Measurements from ENCODE around the gene PPIA. TPM values are rescaled to one million over a fixed set of nuclear protein-coding genes. Genes with fewer than 3 reads are reported as not detected.
"Not testable (repeated sequence)": the region's sequence is repeated elsewhere in the genome, so short reads cannot be mapped to it uniquely, and the experiment has no call there.

The PPIA gene
- total and polyA plus RNA-seq, 4 donors = 1,416 to 5,113 (median 2,465) TPM

DNA sequence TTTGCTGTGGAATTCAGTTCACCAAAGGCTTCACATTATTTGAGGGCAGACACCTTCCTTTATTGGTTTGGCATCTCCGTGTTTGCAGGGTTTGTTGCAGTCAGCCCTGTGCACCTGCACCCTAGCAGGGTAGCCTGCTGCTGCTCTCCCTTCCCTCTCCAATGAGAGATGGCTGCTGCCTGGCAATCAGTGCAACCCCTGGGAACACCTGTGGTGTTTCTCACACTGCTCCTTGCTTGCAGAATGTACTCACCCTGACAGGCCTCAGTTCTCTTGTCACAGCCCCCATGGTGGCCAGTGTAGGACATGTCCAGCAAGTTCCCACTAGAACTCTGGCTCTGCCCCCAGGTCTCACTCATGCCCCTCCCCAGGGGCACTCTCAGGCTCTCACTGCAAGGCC is 12.1 kb upstream of the PPIA start:
- H3K36me3 ChIP-seq (ENCODE audit: control insufficient read depth in 4 of 4, insufficient read depth in 4 of 4, low read length in 4 of 4) = no peaks in the 10 kb centered on the region
- no peak overlapping the region for H3K9ac ChIP-seq (ENCODE audit: insufficient read depth in 1 of 2, low read length in 2 of 2)
- ATAC-seq (ENCODE audit: insufficient read depth, low FRiP score) (no peak), DNase-seq (no peak)
- H3K9me3 ChIP-seq (ENCODE audit: control insufficient read depth in 4 of 4, insufficient read depth in 3 of 4, low read length in 3 of 4) = peaks cover 0 to 6% (median 3%) of the 10 kb centered on the region in 4 donors
- 88 to 96% methylated on average over 1 of the region's 1 CpG for WGBS, 2 donors
- no peak overlapping the region for H3K27ac ChIP-seq (ENCODE audit: low read depth in 1 of 2, low read length in 1 of 2)
- TF ChIP-seq, protein P1, sequence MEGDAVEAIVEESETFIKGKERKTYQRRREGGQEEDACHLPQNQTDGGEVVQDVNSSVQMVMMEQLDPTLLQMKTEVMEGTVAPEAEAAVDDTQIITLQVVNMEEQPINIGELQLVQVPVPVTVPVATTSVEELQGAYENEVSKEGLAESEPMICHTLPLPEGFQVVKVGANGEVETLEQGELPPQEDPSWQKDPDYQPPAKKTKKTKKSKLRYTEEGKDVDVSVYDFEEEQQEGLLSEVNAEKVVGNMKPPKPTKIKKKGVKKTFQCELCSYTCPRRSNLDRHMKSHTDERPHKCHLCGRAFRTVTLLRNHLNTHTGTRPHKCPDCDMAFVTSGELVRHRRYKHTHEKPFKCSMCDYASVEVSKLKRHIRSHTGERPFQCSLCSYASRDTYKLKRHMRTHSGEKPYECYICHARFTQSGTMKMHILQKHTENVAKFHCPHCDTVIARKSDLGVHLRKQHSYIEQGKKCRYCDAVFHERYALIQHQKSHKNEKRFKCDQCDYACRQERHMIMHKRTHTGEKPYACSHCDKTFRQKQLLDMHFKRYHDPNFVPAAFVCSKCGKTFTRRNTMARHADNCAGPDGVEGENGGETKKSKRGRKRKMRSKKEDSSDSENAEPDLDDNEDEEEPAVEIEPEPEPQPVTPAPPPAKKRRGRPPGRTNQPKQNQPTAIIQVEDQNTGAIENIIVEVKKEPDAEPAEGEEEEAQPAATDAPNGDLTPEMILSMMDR (IDR thresholded peaks at IDR 0.05; ENCODE audit: control extremely low read depth, extremely low read depth) = no peak
- no peaks in the 10 kb centered on the region for H3K27me3 ChIP-seq (ENCODE audit: control insufficient read depth in 3 of 3, insufficient read depth in 3 of 3, low read length in 2 of 3)
- H3K4me3 ChIP-seq = no peak overlapping the region
- H3K4me1 ChIP-seq (ENCODE audit: control insufficient read depth in 5 of 5, insufficient read depth in 5 of 5, low read length in 5 of 5) = no peaks in the 10 kb centered on the region

DNA sequence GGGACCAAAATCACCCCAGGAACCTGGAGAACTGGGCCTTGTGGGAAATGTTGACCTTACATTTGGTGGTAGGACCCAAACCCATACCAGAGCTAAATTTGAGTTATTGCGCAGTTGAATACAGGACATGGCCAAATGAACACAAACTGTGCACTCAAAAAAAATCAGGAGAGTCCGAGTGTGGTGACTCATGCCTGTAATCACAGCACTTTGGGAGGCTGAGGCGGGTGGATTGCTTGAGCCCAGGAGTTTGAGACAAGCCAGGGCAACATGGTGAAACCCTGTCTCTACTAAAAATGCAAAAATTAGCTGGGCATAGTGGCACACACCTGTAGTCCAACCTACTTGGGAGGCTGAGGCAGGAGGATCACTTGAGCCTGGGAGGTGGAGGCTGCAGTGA is 11.3 kb upstream of the PPIA start:
- H3K9ac ChIP-seq (ENCODE audit: insufficient read depth in 1 of 2, low read length in 2 of 2); H3K4me3 ChIP-seq; DNase-seq; H3K27ac ChIP-seq (ENCODE audit: low read depth in 1 of 2, low read length in 1 of 2); H3K27me3 ChIP-seq (ENCODE audit: control insufficient read depth in 3 of 3, insufficient read depth in 3 of 3, low read length in 2 of 3); H3K4me1 ChIP-seq (ENCODE audit: control insufficient read depth in 5 of 5, insufficient read depth in 5 of 5, low read length in 5 of 5); H3K36me3 ChIP-seq (ENCODE audit: control insufficient read depth in 4 of 4, insufficient read depth in 4 of 4, low read length in 4 of 4); H3K9me3 ChIP-seq (ENCODE audit: control insufficient read depth in 4 of 4, insufficient read depth in 3 of 4, low read length in 3 of 4); ATAC-seq (ENCODE audit: insufficient read depth, low FRiP score): not testable (repeated sequence)
- 94 to 96% methylated on average over 3 of the region's 3 CpGs for WGBS, 2 donors

DNA sequence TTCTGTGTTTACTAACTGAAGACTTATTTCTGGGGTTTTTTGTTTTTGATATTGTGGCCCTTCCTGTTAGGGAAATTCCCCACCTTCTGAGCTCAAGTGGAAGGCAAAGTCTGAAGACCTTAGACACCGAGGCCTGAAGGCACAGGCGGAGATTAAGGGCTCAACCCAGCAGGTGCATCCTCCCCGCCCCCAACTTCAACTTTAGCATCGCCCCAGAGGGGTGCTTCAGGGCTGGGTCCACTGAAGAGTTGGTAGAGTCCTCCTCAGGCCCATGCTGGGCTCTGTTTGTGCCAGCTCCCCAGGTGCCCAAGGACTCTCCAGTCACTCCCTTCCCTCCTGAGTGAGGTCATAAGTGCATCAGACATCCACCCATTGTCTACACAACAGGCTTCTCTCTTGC is 9.4 kb upstream of the PPIA start:
- Histone ChIP-seq H3K36me3 (ENCODE audit: control insufficient read depth in 4 of 4, insufficient read depth in 4 of 4, low read length in 4 of 4) (no peaks in the 10 kb centered on the region), H3K9ac (ENCODE audit: insufficient read depth in 1 of 2, low read length in 2 of 2) (no peak overlapping the region), H3K4me1 (ENCODE audit: control insufficient read depth in 5 of 5, insufficient read depth in 5 of 5, low read length in 5 of 5) (no peaks in the 10 kb centered on the region), H3K27ac (ENCODE audit: low read depth in 1 of 2, low read length in 1 of 2) (no peak overlapping the region), H3K9me3 (ENCODE audit: control insufficient read depth in 4 of 4, insufficient read depth in 3 of 4, low read length in 3 of 4) (peaks cover 0 to 6% (median 3%) of the 10 kb centered on the region in 4 donors), H3K27me3 (ENCODE audit: control insufficient read depth in 3 of 3, insufficient read depth in 3 of 3, low read length in 2 of 3) (no peaks in the 10 kb centered on the region), H3K4me3 (no peak overlapping the region)
- TF ChIP-seq, protein P1 (IDR thresholded peaks at IDR 0.05; ENCODE audit: control extremely low read depth, extremely low read depth) = no peak
- DNase-seq = no peak
- 74 to 86% methylated on average over 4 of the region's 4 CpGs for WGBS, 2 donors
- ATAC-seq (ENCODE audit: insufficient read depth, low FRiP score) = no peak

DNA sequence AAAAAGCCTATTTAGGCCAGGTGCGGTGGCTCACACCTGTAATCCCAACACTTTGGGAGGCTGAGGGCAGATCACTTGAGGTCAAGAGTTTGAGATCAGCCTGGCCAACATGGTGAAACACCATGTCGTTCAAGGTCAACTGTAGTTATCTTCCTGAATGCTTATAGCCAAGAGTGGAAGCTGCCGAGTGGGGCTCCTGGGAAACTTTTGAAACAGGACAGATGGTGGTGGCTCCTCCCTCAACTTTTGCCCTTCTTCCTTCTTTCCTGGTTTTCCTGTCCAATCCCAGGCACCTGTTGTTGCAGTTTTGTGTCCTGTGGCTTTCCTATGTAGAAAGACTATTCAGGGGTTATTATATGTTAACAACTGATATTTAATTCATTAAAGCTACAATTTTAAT is 8.7 kb upstream of the PPIA start:
- Histone ChIP-seq H3K27ac (ENCODE audit: low read depth in 1 of 2, low read length in 1 of 2) (no peak overlapping the region), H3K9me3 (ENCODE audit: control insufficient read depth in 4 of 4, insufficient read depth in 3 of 4, low read length in 3 of 4) (peaks cover 0 to 6% (median 3%) of the 10 kb centered on the region in 4 donors), H3K27me3 (ENCODE audit: control insufficient read depth in 3 of 3, insufficient read depth in 3 of 3, low read length in 2 of 3) (no peaks in the 10 kb centered on the region), H3K9ac (ENCODE audit: insufficient read depth in 1 of 2, low read length in 2 of 2) (no peak overlapping the region), H3K4me3 (no peak overlapping the region), H3K36me3 (ENCODE audit: control insufficient read depth in 4 of 4, insufficient read depth in 4 of 4, low read length in 4 of 4) (no peaks in the 10 kb centered on the region), H3K4me1 (ENCODE audit: control insufficient read depth in 5 of 5, insufficient read depth in 5 of 5, low read length in 5 of 5) (no peaks in the 10 kb centered on the region)
- DNase-seq (no peak), ATAC-seq (ENCODE audit: insufficient read depth, low FRiP score) (no peak)
- TF ChIP-seq, protein P1 (IDR thresholded peaks at IDR 0.05; ENCODE audit: control extremely low read depth, extremely low read depth) = no peak
- 82 to 83% methylated on average over 3 of the region's 3 CpGs for WGBS, 2 donors

Data from lung (tissue), 12 donors.